ENCODE results near the gene PNMA5. TPM values are rescaled to one million over a fixed set of nuclear protein-coding genes. Genes with fewer than 3 reads are reported as not detected.

PNMA5 gene
- total RNA-seq, 1 donor from 2014 or later, result not detected

- peaks cover 7% of the 10 kb centered on the region for H3K9me3 Mint-ChIP-seq
- no peak overlapping the region for H3K4me3 Mint-ChIP-seq
- DNase-seq (ENCODE audit: low spot score in 2 of 2, unreplicated experiment in 2 of 2), result no peak
- no peak for TF ChIP-seq CTCF (IDR thresholded peaks at IDR 0.05; ENCODE audit: unreplicated experiment)
- H3K4me1 Mint-ChIP-seq, result no peaks in the 10 kb centered on the region
- peaks cover 16% of the 10 kb centered on the region for H3K36me3 Mint-ChIP-seq
- H3K27me3 Mint-ChIP-seq (ENCODE audit: low read depth), result no peaks in the 10 kb centered on the region
- no peak overlapping the region for H3K27ac Mint-ChIP-seq
Observed at GRCh38 chrX:152949114-152949513, 44.8 kb downstream of the PNMA5 start.

- Mint-ChIP-seq H3K4me1 (peaks cover 3% of the 10 kb centered on the region), H3K27me3 (ENCODE audit: low read depth) (no peaks in the 10 kb centered on the region), H3K36me3 (peaks cover 16% of the 10 kb centered on the region), H3K27ac (no peak overlapping the region), H3K9me3 (peaks cover 7% of the 10 kb centered on the region), H3K4me3 (no peak overlapping the region)
- TF ChIP-seq CTCF (IDR thresholded peaks at IDR 0.05; ENCODE audit: unreplicated experiment), result no peak
- DNase-seq (ENCODE audit: low spot score in 2 of 2, unreplicated experiment in 2 of 2), result no peak
Observed at GRCh38 chrX:152946681-152947080, 47.2 kb downstream of the PNMA5 start.

GRCh38 chrX:152945021-152945979 lies 48.6 kb downstream of the PNMA5 start:
- Mint-ChIP-seq H3K4me1 (peaks cover 5% of the 10 kb centered on the region), H3K9me3 (peaks cover 7% of the 10 kb centered on the region), H3K36me3 (peaks cover 16% of the 10 kb centered on the region), H3K27ac (no peak overlapping the region), H3K27me3 (ENCODE audit: low read depth) (no peaks in the 10 kb centered on the region), H3K4me3 (no peak overlapping the region)
- no peak for DNase-seq (ENCODE audit: low spot score in 2 of 2, unreplicated experiment in 2 of 2)
- no peak for TF ChIP-seq CTCF (IDR thresholded peaks at IDR 0.05; ENCODE audit: unreplicated experiment)

GRCh38 chrX:152943826-152944225 lies 50.1 kb downstream of the PNMA5 start:
- DNase-seq (ENCODE audit: low spot score in 2 of 2, unreplicated experiment in 2 of 2), result no peak
- Mint-ChIP-seq H3K36me3 (peaks cover 17% of the 10 kb centered on the region), H3K4me1 (peaks cover 5% of the 10 kb centered on the region), H3K4me3 (no peak overlapping the region), H3K9me3 (no peaks in the 10 kb centered on the region), H3K27ac (no peak overlapping the region), H3K27me3 (ENCODE audit: low read depth) (no peaks in the 10 kb centered on the region)
- TF ChIP-seq CTCF (IDR thresholded peaks at IDR 0.05; ENCODE audit: unreplicated experiment), result no peak

- H3K36me3 Mint-ChIP-seq, result peaks cover 15% of the 10 kb centered on the region
- H3K27ac Mint-ChIP-seq, result peak overlapping the region; percentile 47
- DNase-seq (ENCODE audit: low spot score in 2 of 2, unreplicated experiment in 2 of 2), result no peak
- H3K27me3 Mint-ChIP-seq (ENCODE audit: low read depth), result no peaks in the 10 kb centered on the region
- peak overlapping the region; percentile 83 for H3K4me3 Mint-ChIP-seq
- TF ChIP-seq CTCF (IDR thresholded peaks at IDR 0.05; ENCODE audit: unreplicated experiment), result no peak
- peaks cover 3% of the 10 kb centered on the region for H3K9me3 Mint-ChIP-seq
- peaks cover 5% of the 10 kb centered on the region for H3K4me1 Mint-ChIP-seq
Observed at GRCh38 chrX:152942077-152942442, 51.9 kb downstream of the PNMA5 start.
